ENCODE results near the gene ADAMTSL5. TPM values are rescaled to one million over a fixed set of nuclear protein-coding genes. Genes with fewer than 3 reads are reported as not detected.

The ADAMTSL5 gene
- total and polyA plus RNA-seq, 9 of the 15 experiments (the other 6 are each of a cell fraction or from before 2014, with no cell fraction given) = 1.0 to 11.6 (median 4.1) TPM

DNA sequence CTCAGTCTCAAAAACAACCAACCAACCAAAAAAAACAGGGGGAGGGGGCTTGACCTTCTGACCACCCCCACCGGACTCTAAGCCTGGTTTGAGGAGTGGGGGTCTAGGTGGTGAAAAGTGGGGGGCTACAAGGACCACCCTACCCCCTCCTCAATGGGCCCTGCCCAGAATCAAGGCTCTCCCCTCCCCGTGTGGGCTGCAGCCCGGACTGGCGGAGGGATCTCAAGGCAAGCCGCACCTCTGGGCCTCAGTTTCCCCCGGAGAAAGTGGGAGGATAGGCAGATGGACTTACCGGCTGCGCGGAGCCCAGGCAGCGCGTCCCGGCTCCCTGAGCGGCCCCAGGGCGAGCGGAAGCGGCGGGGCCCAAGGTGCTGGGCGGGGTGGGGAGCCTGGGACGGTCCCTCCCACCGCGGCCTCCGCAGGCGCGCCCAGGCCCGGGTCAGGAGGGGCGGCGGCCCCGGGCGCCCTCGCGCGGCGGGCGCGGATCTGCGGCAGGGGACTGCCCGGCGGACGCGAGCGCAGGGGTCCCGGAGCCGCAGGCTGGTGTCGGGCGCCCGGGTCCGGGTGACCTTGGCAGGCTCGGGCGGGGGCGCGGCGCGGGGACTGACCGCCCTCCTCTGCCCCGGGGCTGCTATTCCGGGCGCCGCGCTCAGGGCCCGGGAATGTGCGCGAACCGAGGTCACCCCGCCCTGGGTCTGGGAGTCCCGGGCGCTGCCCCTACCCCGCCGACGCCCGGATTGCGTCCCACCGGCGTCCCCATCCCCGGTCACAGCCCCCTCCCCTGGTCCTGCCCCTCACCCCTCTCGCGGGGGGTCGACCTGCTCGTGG, at the start of gene ADAMTSL5 (continued):
- TF ChIP-seq, protein P1, sequence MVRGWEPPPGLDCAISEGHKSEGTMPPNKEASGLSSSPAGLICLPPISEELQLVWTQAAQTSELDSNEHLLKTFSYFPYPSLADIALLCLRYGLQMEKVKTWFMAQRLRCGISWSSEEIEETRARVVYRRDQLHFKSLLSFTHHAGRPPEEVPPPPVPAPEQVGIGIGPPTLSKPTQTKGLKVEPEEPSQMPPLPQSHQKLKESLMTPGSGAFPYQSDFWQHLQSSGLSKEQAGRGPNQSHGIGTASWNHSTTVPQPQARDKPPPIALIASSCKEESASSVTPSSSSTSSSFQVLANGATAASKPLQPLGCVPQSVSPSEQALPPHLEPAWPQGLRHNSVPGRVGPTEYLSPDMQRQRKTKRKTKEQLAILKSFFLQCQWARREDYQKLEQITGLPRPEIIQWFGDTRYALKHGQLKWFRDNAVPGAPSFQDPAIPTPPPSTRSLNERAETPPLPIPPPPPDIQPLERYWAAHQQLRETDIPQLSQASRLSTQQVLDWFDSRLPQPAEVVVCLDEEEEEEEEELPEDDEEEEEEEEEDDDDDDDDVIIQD (CRISPR knock-in tag; IDR thresholded peaks at IDR 0.05) = no peak
- TF ChIP-seq NONO (IDR thresholded peaks at IDR 0.05; ENCODE audit: low read depth in 2 of 2, low read length in 1 of 2) (peak in 1 of 2 experiments; percentile 95; a peak in 2 of 4 replicates), NFE2L1 (tag; IDR thresholded peaks at IDR 0.05; ENCODE audit: borderline replicate concordance, low read depth) (no peak), NR3C1 (CRISPR knock-in tag; IDR thresholded peaks at IDR 0.05) (no peak), PRDM10 (IDR thresholded peaks at IDR 0.05; ENCODE audit: partially characterized antibody) (no peak), BRD9 (IDR thresholded peaks at IDR 0.05; ENCODE audit: low read depth, partially characterized antibody) (no peak), ELF4 (CRISPR knock-in tag; IDR thresholded peaks at IDR 0.05) (no peak)
